BJ (cell line): ENCODE measurements around the gene RNF138. TPM values are rescaled to one million over a fixed set of nuclear protein-coding genes. Genes with fewer than 3 reads are reported as not detected.

ENCODE experiments used
- CTCF ChIA-PET: fragments of 350-600 bp; formaldehyde crosslinking; extraction: SDS; loops from one replicate; lab custom pipeline; 2021; ENCODE audit warnings: antibody characterized with exemption, inconsistent platforms; lab: Yijun Ruan, JAX
- POLR2A ChIA-PET: fragments of 300-600 bp; sonication (Branson Sonifier 250); formaldehyde crosslinking; extraction: SDS; loops from one replicate; lab custom pipeline; 2021; ENCODE audit warnings: antibody characterized with exemption; lab: Charles Lee
- DNase-seq: peaks from one replicate; pipeline ENCODE4 v3.0.0-alpha.2; 2011; ENCODE audit warnings: low read depth
- H3K27me3 ChIP-seq: 2 replicates; pipeline ENCODE4 v1.6.0; 2011; ENCODE audit warnings: low read length; ENCODE audit not compliant: control insufficient read depth, insufficient read depth
- H3K36me3 ChIP-seq: 2 replicates; pipeline ENCODE4 v1.5.1; 2011; ENCODE audit warnings: low read length; ENCODE audit not compliant: control insufficient read depth, insufficient read depth
- H3K4me3 ChIP-seq: 2 replicates; pipeline ENCODE4 v1.5.1; 2011; ENCODE audit warnings: low read depth, mild to moderate bottlenecking, control low read depth, low read length
- CTCF ChIP-seq: IDR thresholded peaks from 2 replicates; pipeline ENCODE4 v1.5.1; 2011; ENCODE audit warnings: low read depth, mild to moderate bottlenecking, control low read depth, inconsistent platforms, low read length, moderate library complexity; ENCODE audit not compliant: insufficient read depth
- polyA plus RNA-seq: library from polyadenylated mRNA; depleted of rRNA; stranded (reverse); fragments of >200 nt; gene quantifications from 2 replicates; pipeline ENCODE4 v1.2.3, GENCODE V29; 2011; rRNA removed
- small RNA-seq: library from RNA; depleted of rRNA; stranded (forward); fragments of <200 nt; gene quantifications from one replicate; pipeline ENCODE3, GENCODE V24; 2012; ENCODE audit warnings: low replicate concordance, low read depth; ENCODE audit not compliant: insufficient read length

RNF138 gene
- polyA plus RNA-seq, 1 experiment: 12.3 TPM

- ChIA-PET POLR2A (no interaction called here), CTCF (no interaction called here)
- DNase-seq: no peak
- Histone ChIP-seq H3K4me3 (no peak overlapping the region), H3K36me3 (no peaks in the 10 kb centered on the region), H3K27me3 (no peaks in the 10 kb centered on the region)
- no peak for TF ChIP-seq CTCF
Measured at GRCh38 chr18:32177530-32177929, 85.9 kb downstream of the RNF138 start.

Small RNA genes within 50 kb of the gene (small RNA-seq; reads per million reads assigned to genes)
- gene RNA5SP453: not detected

Other genes starting within 250 kb of the RNF138 start
- 30.9 and 39.5 TPM in 2 replicates for gene TRAPPC8, start 148.7 kb upstream of the RNF138 start, polyA plus RNA-seq
- gene RNF125, start 73.0 kb upstream of the RNF138 start, polyA plus RNA-seq: 0.07 and 0.12 TPM in 2 replicates
- not detected in 2 replicates for gene MEP1B, start 98.2 kb downstream of the RNF138 start, polyA plus RNA-seq